ENCODE data around the gene FIBCD1. TPM values are rescaled to one million over a fixed set of nuclear protein-coding genes. Genes with fewer than 3 reads are reported as not detected.
"Not testable (repeated sequence)": the region's sequence is repeated elsewhere in the genome, so short reads cannot be mapped to it uniquely, and the experiment has no call there.

The FIBCD1 gene
- total and polyA plus RNA-seq, 2 experiments from 2014 or later = 20.2 to 23.7 TPM

DNA sequence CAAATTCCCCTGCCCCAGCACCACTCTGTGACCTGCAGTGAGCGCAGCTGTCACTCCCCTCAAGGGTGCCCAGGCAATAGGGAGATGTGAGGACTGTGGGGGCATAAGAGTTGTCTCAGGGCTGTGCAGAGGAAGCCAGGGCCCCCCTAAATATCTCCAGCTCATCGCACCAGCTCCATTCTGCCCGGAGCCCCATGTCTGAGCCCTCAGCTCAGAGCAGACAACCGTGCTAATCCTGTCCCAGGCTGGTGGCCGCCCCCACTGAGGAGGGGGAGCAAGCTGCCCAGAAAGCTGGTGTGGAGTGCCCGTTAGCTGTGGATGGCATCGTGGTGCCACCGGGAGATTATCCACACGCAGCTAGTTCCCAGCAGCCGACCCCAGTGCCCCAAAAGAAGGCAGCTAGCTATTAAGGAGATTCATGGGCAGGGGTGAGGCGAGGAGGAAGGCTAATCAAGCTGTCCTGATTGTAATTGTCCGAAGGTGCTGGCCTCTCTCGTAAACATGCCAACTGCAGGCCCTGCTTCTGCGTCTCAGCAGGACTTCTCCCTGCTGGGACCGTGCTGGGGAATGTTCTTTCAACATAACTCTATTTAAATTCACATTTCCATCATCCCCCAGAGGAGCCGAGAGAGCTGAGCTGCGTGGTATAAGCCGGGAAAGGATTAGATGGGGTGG, 17.0 kb upstream of the FIBCD1 start:
- H2AFZ ChIP-seq = no peak overlapping the region
- no peak for TF ChIP-seq EZH2 (IDR thresholded peaks at IDR 0.05; ENCODE audit: insufficient read depth, poor library complexity, severe bottlenecking)
- no peak for TF ChIP-seq EZH2phosphoT487 (IDR thresholded peaks at IDR 0.05; ENCODE audit: insufficient read depth, low read depth)
- peaks cover 4% of the 10 kb centered on the region; the same call in 1 of the 2 replicates for H3K27me3 ChIP-seq (replicated peaks; ENCODE audit: insufficient read depth)
- no peaks in the 10 kb centered on the region for H3K4me1 ChIP-seq (ENCODE audit: insufficient read depth)
- no peak overlapping the region for H3K4me3 ChIP-seq
- no peaks in the 10 kb centered on the region for H3K36me3 ChIP-seq (ENCODE audit: low read depth)
- no peaks in the 10 kb centered on the region for H3K9me2 ChIP-seq (ENCODE audit: insufficient read depth)
- 63% methylated on average over 18 of the region's 18 CpGs for WGBS, 2 experiments (ENCODE audit: low coverage in 1 of 2, low lambda C conversion rate in 2 of 2, missing lambda C conversion rate in 2 of 2)
- H3K9me3 ChIP-seq (ENCODE audit: low read depth) = no peaks in the 10 kb centered on the region
- H3F3A ChIP-seq (ENCODE audit: insufficient read depth) = no peaks in the 10 kb centered on the region
- in situ Hi-C loops (cut with MboI) = no loop called here
- H3K27ac ChIP-seq = no peak overlapping the region
- DNase-seq = no peak
- H4K20me1 ChIP-seq (ENCODE audit: insufficient read depth) = no peaks in the 10 kb centered on the region
- no peak overlapping the region for H3K9ac ChIP-seq
- no peak overlapping the region for H3K4me2 ChIP-seq (ENCODE audit: unreplicated experiment)
- H3K79me2 ChIP-seq (ENCODE audit: insufficient read depth) = no peaks in the 10 kb centered on the region

DNA sequence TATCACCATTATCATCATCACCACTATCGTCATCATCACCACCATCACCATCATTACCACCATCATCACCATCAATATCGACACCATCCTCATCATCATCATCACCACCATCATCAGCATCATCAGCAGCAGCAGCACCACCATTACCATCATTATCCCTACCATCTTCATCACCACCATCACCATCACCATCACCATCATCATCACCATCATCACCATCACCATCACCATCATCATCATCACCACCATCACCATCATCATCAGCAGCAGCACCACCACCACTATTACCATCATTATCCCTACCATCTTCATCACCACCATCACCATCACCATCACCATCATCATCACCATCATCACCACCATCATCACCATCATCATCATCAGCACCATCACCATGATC, 15.9 kb upstream of the FIBCD1 start:
- 87 to 88% methylated on average over 2 of the region's 2 CpGs for WGBS, 2 experiments (ENCODE audit: low coverage in 1 of 2, low lambda C conversion rate in 2 of 2, missing lambda C conversion rate in 2 of 2)
- H3K27ac ChIP-seq; H3K9me3 ChIP-seq (ENCODE audit: low read depth); H3K4me2 ChIP-seq (ENCODE audit: unreplicated experiment); H3K4me3 ChIP-seq; H3K4me1 ChIP-seq (ENCODE audit: insufficient read depth); in situ Hi-C loops (cut with MboI); H4K20me1 ChIP-seq (ENCODE audit: insufficient read depth); DNase-seq; H3K79me2 ChIP-seq (ENCODE audit: insufficient read depth); H3K36me3 ChIP-seq (ENCODE audit: low read depth); H3F3A ChIP-seq (ENCODE audit: insufficient read depth); H3K27me3 ChIP-seq (replicated peaks; ENCODE audit: insufficient read depth); H2AFZ ChIP-seq; H3K9ac ChIP-seq; H3K9me2 ChIP-seq (ENCODE audit: insufficient read depth): not testable (repeated sequence)

GRCh38 chr9:130954317-130954716, 15.3 kb upstream of the FIBCD1 start:
- Histone ChIP-seq H3K4me2 (ENCODE audit: unreplicated experiment) (no peak overlapping the region), H3K36me3 (ENCODE audit: low read depth) (no peaks in the 10 kb centered on the region), H3K9me2 (ENCODE audit: insufficient read depth) (no peaks in the 10 kb centered on the region), H3K9ac (no peak overlapping the region), H4K20me1 (ENCODE audit: insufficient read depth) (no peaks in the 10 kb centered on the region), H3F3A (ENCODE audit: insufficient read depth) (no peaks in the 10 kb centered on the region), H3K27me3 (replicated peaks; ENCODE audit: insufficient read depth) (peaks cover 9% of the 10 kb centered on the region), H3K27ac (no peak overlapping the region), H3K4me1 (ENCODE audit: insufficient read depth) (no peaks in the 10 kb centered on the region), H2AFZ (no peak overlapping the region), H3K79me2 (ENCODE audit: insufficient read depth) (no peaks in the 10 kb centered on the region), H3K4me3 (no peak overlapping the region), H3K9me3 (ENCODE audit: low read depth) (no peaks in the 10 kb centered on the region)
- in situ Hi-C loops (cut with MboI) = no loop called here
- 82 to 85% methylated on average over 1 of the region's 1 CpG for WGBS, 2 experiments (ENCODE audit: low coverage in 1 of 2, low lambda C conversion rate in 2 of 2, missing lambda C conversion rate in 2 of 2)
- no peak for TF ChIP-seq EZH2phosphoT487 (IDR thresholded peaks at IDR 0.05; ENCODE audit: insufficient read depth, low read depth)
- TF ChIP-seq EZH2 (IDR thresholded peaks at IDR 0.05; ENCODE audit: insufficient read depth, poor library complexity, severe bottlenecking) = no peak
- no peak for DNase-seq

DNA sequence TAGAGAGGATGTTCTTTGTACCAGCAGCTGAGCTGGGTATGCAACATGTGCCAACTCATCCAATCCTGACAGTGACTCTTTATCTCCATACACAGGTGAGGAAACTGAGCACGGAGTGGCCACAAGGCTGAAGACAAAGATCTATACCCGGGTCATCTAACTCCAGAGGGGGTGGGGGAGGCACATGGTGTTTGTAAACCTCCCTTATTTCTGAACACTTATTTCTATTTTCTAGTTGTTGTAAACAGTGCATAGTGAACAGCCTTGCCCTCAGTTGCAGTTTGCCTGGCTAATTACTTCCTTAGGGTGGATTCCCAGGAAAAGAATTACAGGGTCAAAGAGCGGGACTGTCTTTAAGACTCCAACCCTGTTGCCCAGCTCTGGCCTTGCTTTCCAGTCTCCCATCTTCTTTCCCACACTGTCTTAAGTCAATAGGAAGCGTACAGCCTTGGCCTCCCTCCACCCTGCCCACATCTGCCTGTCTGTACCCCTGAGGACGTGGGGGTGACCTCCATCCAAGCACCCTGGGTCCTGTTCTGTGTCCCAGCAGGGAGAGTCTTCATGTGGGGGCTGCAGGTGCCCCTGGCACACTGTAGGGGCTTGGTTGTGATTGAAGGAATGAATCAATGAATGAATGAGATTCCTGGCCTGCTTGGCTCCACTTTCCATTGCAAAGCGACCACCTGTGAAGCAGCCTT, 13.2 kb upstream of the FIBCD1 start:
- 43 to 46% methylated on average over 6 of the region's 6 CpGs for WGBS, 2 experiments (ENCODE audit: low coverage in 1 of 2, low lambda C conversion rate in 2 of 2, missing lambda C conversion rate in 2 of 2)
- Histone ChIP-seq H3K9me3 (ENCODE audit: low read depth) (no peaks in the 10 kb centered on the region), H3K27ac (no peak overlapping the region), H3K4me3 (no peak overlapping the region), H3K9me2 (ENCODE audit: insufficient read depth) (no peaks in the 10 kb centered on the region), H3K36me3 (ENCODE audit: low read depth) (no peaks in the 10 kb centered on the region), H3K4me1 (ENCODE audit: insufficient read depth) (no peaks in the 10 kb centered on the region), H4K20me1 (ENCODE audit: insufficient read depth) (no peaks in the 10 kb centered on the region), H3K79me2 (ENCODE audit: insufficient read depth) (no peaks in the 10 kb centered on the region), H3K9ac (no peak overlapping the region), H2AFZ (no peak overlapping the region), H3F3A (ENCODE audit: insufficient read depth) (no peaks in the 10 kb centered on the region), H3K27me3 (replicated peaks; ENCODE audit: insufficient read depth) (peaks cover 9% of the 10 kb centered on the region), H3K4me2 (ENCODE audit: unreplicated experiment) (no peak overlapping the region)
- in situ Hi-C loops (cut with MboI) = no loop called here
- TF ChIP-seq EZH2 (IDR thresholded peaks at IDR 0.05; ENCODE audit: insufficient read depth, poor library complexity, severe bottlenecking) = no peak
- no peak for TF ChIP-seq EZH2phosphoT487 (IDR thresholded peaks at IDR 0.05; ENCODE audit: insufficient read depth, low read depth)
- DNase-seq = no peak
